SK-N-SH (cell line): Measurements from ENCODE around the gene ADAM20. TPM values are rescaled to one million over a fixed set of nuclear protein-coding genes. Genes with fewer than 3 reads are reported as not detected.

Experiments
- CTCF ChIA-PET: fragments of 300-600, 350-600 bp; formaldehyde crosslinking; extraction: SDS; loops from one replicate; lab custom pipeline; 2021; lab: Yijun Ruan, JAX
- POLR2A ChIA-PET: fragments of 350-600 bp; sonication (Branson Sonifier 250); formaldehyde crosslinking; extraction: SDS; loops from one replicate; lab custom pipeline; 2020; ENCODE audit warnings: antibody characterized with exemption, inconsistent platforms; lab: Yijun Ruan, JAX
- DNase-seq: peaks from one replicate; pipeline ENCODE4 v3.0.0; 2012
- H2AFZ ChIP-seq: fragments of 200-600 bp; sonication (generic); 2 replicates; pipeline ENCODE4 v1.8.1; 2016; ENCODE audit warnings: antibody characterized with exemption, mild to moderate bottlenecking, low read depth
- H3F3A ChIP-seq: fragments of 200-600 bp; sonication (generic); replicated peaks from 2 replicates; pipeline ENCODE3; 2016; ENCODE audit warnings: antibody characterized with exemption, mild to moderate bottlenecking; ENCODE audit not compliant: insufficient read depth
- H3K27ac ChIP-seq, 2 experiments: fragments of 200-500 bp in 1 of 2; fragments of 200-600 bp in 1 of 2; sonication (Bioruptor generic) in 1 of 2; sonication (generic), shearing (Covaris generic) in 1 of 2; 2 replicates each; pipeline versions ENCODE4 v1.5.1 to v1.6.1; 2014 to 2016; ENCODE audit warnings: low read depth in 2 of 2, inconsistent platforms in 1 of 2, low read length in 1 of 2, mild to moderate bottlenecking in 1 of 2, mixed read lengths in 1 of 2
- H3K27me3 ChIP-seq: fragments of 200-600 bp; sonication (generic), shearing (Covaris generic); 2 replicates; pipeline ENCODE4 v1.6.1; 2016; ENCODE audit warnings: mixed run types; ENCODE audit not compliant: insufficient read depth
- H3K36me3 ChIP-seq, 2 experiments: fragments of 200-500 bp in 1 of 2; fragments of 200-600 bp in 1 of 2; sonication (Bioruptor generic) in 1 of 2; sonication (generic) in 1 of 2; replicated peaks in 1 of 2; 2 replicates each; pipeline versions ENCODE3 to v1.5.1; 2014 to 2016; ENCODE audit warnings: low read length in 1 of 2, mild to moderate bottlenecking in 1 of 2; ENCODE audit not compliant: insufficient read depth in 2 of 2, control insufficient read depth in 1 of 2
- H3K4me1 ChIP-seq, 2 experiments: fragments of 200-500 bp in 1 of 2; fragments of 200-600 bp in 1 of 2; sonication (Bioruptor generic) in 1 of 2; sonication (generic), shearing (Covaris generic) in 1 of 2; 2 replicates each; pipeline versions ENCODE4 v1.5.1 to v1.6.1; 2014 to 2016; ENCODE audit warnings: low read depth in 1 of 2, low read length in 1 of 2, mixed run types in 1 of 2; ENCODE audit not compliant: insufficient read depth in 2 of 2, control insufficient read depth in 1 of 2
- H3K4me2 ChIP-seq: fragments of 200-600 bp; sonication (generic), shearing (Covaris generic); 2 replicates; pipeline ENCODE4 v1.6.1; 2017; ENCODE audit warnings: mixed run types
- H3K4me3 ChIP-seq, 2 experiments: fragments of 200-500 bp in 1 of 2; fragments of 200-600 bp in 1 of 2; sonication (Bioruptor generic) in 1 of 2; sonication (generic), shearing (Covaris generic) in 1 of 2; 2 replicates each; pipeline versions ENCODE4 v1.5.1 to v1.8.1; 2014 to 2016; ENCODE audit warnings: low read depth in 2 of 2, inconsistent platforms in 1 of 2, low read length in 1 of 2, mild to moderate bottlenecking in 1 of 2, mixed read lengths in 1 of 2, moderate library complexity in 1 of 2
- H3K79me2 ChIP-seq: fragments of 200-600 bp; sonication (generic); 2 replicates; pipeline ENCODE4 v1.8.1; 2017; ENCODE audit warnings: mild to moderate bottlenecking; ENCODE audit not compliant: insufficient read depth
- H3K9ac ChIP-seq: fragments of 200-600 bp; sonication (generic); 2 replicates; pipeline ENCODE4 v1.6.1; 2017; ENCODE audit warnings: mixed run types
- H3K9me2 ChIP-seq: fragments of 200-600 bp; sonication (generic); 2 replicates; pipeline ENCODE4 v1.6.1; 2017; ENCODE audit warnings: mixed run types
- H3K9me3 ChIP-seq: fragments of 200-600 bp; sonication (generic); 2 replicates; pipeline ENCODE4 v1.6.1; 2017; ENCODE audit warnings: mixed run types, mild to moderate bottlenecking, moderate library complexity
- H4K20me1 ChIP-seq: fragments of 200-600 bp; sonication (generic); 2 replicates; pipeline ENCODE4 v1.6.1; 2017; ENCODE audit warnings: mild to moderate bottlenecking, mixed run types; ENCODE audit not compliant: insufficient read depth
- CHD2 ChIP-seq: fragments of 150-350 bp; IDR thresholded peaks from 2 replicates; pipeline ENCODE4 v1.6.1; 2018; ENCODE audit warnings: low read length; ENCODE audit not compliant: partially characterized antibody
- CTCF ChIP-seq: fragments of 200-600 bp; sonication (generic); IDR thresholded peaks from 2 replicates; pipeline ENCODE4 v1.6.1; 2017; ENCODE audit warnings: antibody characterized with exemption, mild to moderate bottlenecking, moderate library complexity
- ELF1 ChIP-seq: IDR thresholded peaks from 2 replicates; pipeline ENCODE4 v1.4.0; 2012
- FOSL2 ChIP-seq: IDR thresholded peaks from 2 replicates; pipeline ENCODE4 v1.4.0; 2012; ENCODE audit warnings: low read depth, mild to moderate bottlenecking, moderate library complexity, borderline replicate concordance
- FOXM1 ChIP-seq: IDR thresholded peaks from 2 replicates; pipeline ENCODE4 v1.4.0; 2012; ENCODE audit warnings: low read depth, mild to moderate bottlenecking
- GATA2 ChIP-seq: sonication (generic); formaldehyde crosslinking; IDR thresholded peaks from 2 replicates; pipeline ENCODE4 v1.5.0; 2020; ENCODE audit warnings: mild to moderate bottlenecking, missing genetic modification reagents
- JUND ChIP-seq: IDR thresholded peaks from 2 replicates; pipeline ENCODE4 v1.4.0; 2012
- MAX ChIP-seq: IDR thresholded peaks from 2 replicates; pipeline ENCODE4 v1.4.0; 2012; ENCODE audit warnings: low read depth
- MXI1 ChIP-seq: IDR thresholded peaks from 2 replicates; pipeline ENCODE4 v1.6.1; 2012; ENCODE audit warnings: mild to moderate bottlenecking, low read depth, low read length, improper control_type of control experiment
- PBX3 ChIP-seq: IDR thresholded peaks from 2 replicates; pipeline ENCODE4; 2012
- RCOR1 ChIP-seq: fragments of 150-350 bp; IDR thresholded peaks from 2 replicates; pipeline ENCODE4 v1.6.1; 2017; ENCODE audit warnings: antibody characterized with exemption, low read length
- SMC3 ChIP-seq: IDR thresholded peaks from 2 replicates; pipeline ENCODE4 v1.6.1; 2012; ENCODE audit warnings: low read depth, low read length, improper control_type of control experiment
- TEAD4 ChIP-seq: IDR thresholded peaks from 2 replicates; pipeline ENCODE4 v1.4.0; 2012; ENCODE audit warnings: mild to moderate bottlenecking, borderline replicate concordance; ENCODE audit not compliant: insufficient read depth
- USF2 ChIP-seq: fragments of 150-350 bp; IDR thresholded peaks from 2 replicates; pipeline ENCODE4 v1.6.1; 2017; ENCODE audit warnings: antibody characterized with exemption, low read length, low read depth, borderline replicate concordance
- YY1 ChIP-seq: IDR thresholded peaks from 2 replicates; pipeline ENCODE4 v1.4.0; 2012; ENCODE audit warnings: low read depth, mild to moderate bottlenecking
- WGBS: methylation state at CpG from one replicate; pipeline ENCODE4 v1.1.6; 2017; ENCODE audit warnings: low lambda C conversion rate; 5-methylcytosine and 5-hydroxymethylcytosine counted together
- polyA plus RNA-seq, 3 experiments: library from polyadenylated mRNA; depleted of rRNA; stranded (reverse); fragments of >200 nt; gene quantifications; 2 replicates each; pipeline ENCODE4 v1.2.3, GENCODE V29; 2012

Gene ADAM20
- polyA plus RNA-seq, 1 of the 3 experiments (the other 2 are of a cell fraction), result 0.15 TPM

- no peaks in the 10 kb centered on the region for H3F3A ChIP-seq
- H3K9ac ChIP-seq, result no peak overlapping the region
- no peaks in the 10 kb centered on the region for H4K20me1 ChIP-seq
- no peak overlapping the region for H3K4me2 ChIP-seq
- peaks cover 0 to 10% of the 10 kb centered on the region in 2 experiments for H3K36me3 ChIP-seq
- no peak overlapping the region for H2AFZ ChIP-seq
- H3K79me2 ChIP-seq, result no peaks in the 10 kb centered on the region
- H3K9me3 ChIP-seq, result peaks cover 4% of the 10 kb centered on the region; the same call in 1 of the 2 replicates
- ChIA-PET POLR2A (no interaction called here), CTCF (no interaction called here)
- no peak overlapping the region for H3K4me3 ChIP-seq
- no peak for DNase-seq
- 80% methylated on average over 1 of the region's 1 CpG for WGBS
- TF ChIP-seq FOXM1, result no peak
- no peak for TF ChIP-seq USF2
- TF ChIP-seq CHD2, result no peak
- TF ChIP-seq FOSL2, result no peak
- TF ChIP-seq MXI1, result no peak
- no peak for TF ChIP-seq CTCF
- TF ChIP-seq RCOR1, result no peak
- TF ChIP-seq MAX, result no peak
- TF ChIP-seq JUND, result no peak
- no peak for TF ChIP-seq ELF1
- no peak for TF ChIP-seq GATA2 (CRISPR knock-in tag)
- no peak for TF ChIP-seq YY1
- no peak for TF ChIP-seq PBX3
- no peak for TF ChIP-seq SMC3
- no peaks in the 10 kb centered on the region for H3K27me3 ChIP-seq
- H3K9me2 ChIP-seq, result no peaks in the 10 kb centered on the region
- H3K27ac ChIP-seq, result no peak overlapping the region
- no peaks in the 10 kb centered on the region for H3K4me1 ChIP-seq
Measured at GRCh38 chr14:70536830-70537229, 2.0 kb upstream of the ADAM20 start.

- Histone ChIP-seq H3K4me2 (no peak overlapping the region), H3K4me1 (no peaks in the 10 kb centered on the region), H3K27ac (no peak overlapping the region), H3K36me3 (peaks cover 0 to 10% of the 10 kb centered on the region in 2 experiments), H3K9ac (no peak overlapping the region), H3K9me2 (no peaks in the 10 kb centered on the region), H3K9me3 (peaks cover 4% of the 10 kb centered on the region; the same call in 1 of the 2 replicates), H4K20me1 (no peaks in the 10 kb centered on the region), H3K4me3 (no peak overlapping the region), H3F3A (no peaks in the 10 kb centered on the region), H3K27me3 (no peaks in the 10 kb centered on the region), H2AFZ (no peak overlapping the region), H3K79me2 (no peaks in the 10 kb centered on the region)
- CTCF ChIA-PET, result interaction anchor here (1.0 kb wide), 1 partner anchor 10 kb away, joined by 4 read pairs; no protein-coding TSS in a partner anchor
- TF ChIP-seq FOXM1, result no peak
- no peak for TF ChIP-seq TEAD4
- POLR2A ChIA-PET, result no interaction called here
- no peak for DNase-seq
- WGBS, result 81% methylated on average over 2 of the region's 2 CpGs
Measured at GRCh38 chr14:70530417-70530816, 4.4 kb downstream of the ADAM20 start.
